VCaP (cell line): ENCODE results near the gene PCDH9.

Experiments
- H3K27ac ChIP-seq: fragments of 450-650 bp; 2 replicates; pipeline ENCODE4 v1.5.1; 2017
- TF ChIP-seq, protein P1 (sequence below): fragments of 450-650 bp; conservative IDR thresholded peaks from 2 replicates; pipeline ENCODE4 v1.5.1; 2017; ENCODE audit warnings: mild to moderate bottlenecking, moderate library complexity

Gene PCDH9

DNA sequence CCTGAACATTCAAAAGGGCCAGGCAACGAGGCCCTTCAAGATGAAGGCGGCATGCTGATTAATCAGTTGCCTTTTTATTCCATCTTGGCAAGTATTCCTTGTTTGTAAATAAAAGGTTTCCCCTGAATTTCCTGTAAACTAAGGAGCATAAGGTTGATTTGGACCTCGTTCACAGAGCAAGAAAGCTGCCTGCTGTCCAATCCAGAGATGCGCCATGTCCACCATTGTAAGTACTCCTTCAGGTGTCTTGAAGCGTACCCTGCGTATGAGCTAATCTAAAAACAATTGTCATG lies 884.7 kb downstream of the PCDH9 start:
- TF ChIP-seq, protein P1, sequence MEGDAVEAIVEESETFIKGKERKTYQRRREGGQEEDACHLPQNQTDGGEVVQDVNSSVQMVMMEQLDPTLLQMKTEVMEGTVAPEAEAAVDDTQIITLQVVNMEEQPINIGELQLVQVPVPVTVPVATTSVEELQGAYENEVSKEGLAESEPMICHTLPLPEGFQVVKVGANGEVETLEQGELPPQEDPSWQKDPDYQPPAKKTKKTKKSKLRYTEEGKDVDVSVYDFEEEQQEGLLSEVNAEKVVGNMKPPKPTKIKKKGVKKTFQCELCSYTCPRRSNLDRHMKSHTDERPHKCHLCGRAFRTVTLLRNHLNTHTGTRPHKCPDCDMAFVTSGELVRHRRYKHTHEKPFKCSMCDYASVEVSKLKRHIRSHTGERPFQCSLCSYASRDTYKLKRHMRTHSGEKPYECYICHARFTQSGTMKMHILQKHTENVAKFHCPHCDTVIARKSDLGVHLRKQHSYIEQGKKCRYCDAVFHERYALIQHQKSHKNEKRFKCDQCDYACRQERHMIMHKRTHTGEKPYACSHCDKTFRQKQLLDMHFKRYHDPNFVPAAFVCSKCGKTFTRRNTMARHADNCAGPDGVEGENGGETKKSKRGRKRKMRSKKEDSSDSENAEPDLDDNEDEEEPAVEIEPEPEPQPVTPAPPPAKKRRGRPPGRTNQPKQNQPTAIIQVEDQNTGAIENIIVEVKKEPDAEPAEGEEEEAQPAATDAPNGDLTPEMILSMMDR: no peak

DNA sequence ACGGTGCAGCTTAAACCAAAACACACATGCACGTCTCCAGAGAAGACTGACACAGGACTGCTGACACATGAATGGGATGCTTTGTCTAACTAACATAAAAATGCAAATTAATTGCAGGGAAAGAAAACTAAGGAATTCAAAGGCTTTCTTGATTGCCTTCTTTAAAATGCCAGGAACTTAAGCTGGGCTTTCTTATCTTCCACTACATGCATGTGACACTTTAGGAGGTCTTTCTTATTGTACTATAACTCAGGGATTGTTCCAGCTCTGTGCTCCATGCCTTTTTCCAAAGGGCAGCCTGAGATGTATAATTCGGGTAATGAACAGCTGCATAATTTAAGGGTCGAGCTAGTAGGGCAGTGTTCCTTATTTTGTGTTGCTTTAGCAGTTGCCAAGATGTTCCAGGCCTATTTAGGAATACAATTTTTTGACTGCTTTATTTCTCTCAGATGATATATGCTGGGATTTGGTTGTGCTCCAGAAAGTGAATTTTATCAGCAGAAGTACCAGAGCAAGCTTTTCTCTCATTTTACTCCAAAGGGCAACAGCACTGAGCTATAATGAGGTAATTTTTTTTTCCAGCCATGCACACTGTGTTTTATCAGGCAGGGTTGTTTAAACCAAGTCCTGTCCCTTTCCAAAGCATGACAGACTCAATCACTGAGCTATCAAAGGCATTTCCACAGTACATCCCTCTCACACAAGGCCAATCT lies 885.2 kb downstream of the PCDH9 start:
- TF ChIP-seq, protein P1: no peak
- no peak overlapping the region for H3K27ac ChIP-seq

More for the DNA sequence above, 884.7 kb downstream of the PCDH9 start:
- no peak overlapping the region for H3K27ac ChIP-seq

DNA sequence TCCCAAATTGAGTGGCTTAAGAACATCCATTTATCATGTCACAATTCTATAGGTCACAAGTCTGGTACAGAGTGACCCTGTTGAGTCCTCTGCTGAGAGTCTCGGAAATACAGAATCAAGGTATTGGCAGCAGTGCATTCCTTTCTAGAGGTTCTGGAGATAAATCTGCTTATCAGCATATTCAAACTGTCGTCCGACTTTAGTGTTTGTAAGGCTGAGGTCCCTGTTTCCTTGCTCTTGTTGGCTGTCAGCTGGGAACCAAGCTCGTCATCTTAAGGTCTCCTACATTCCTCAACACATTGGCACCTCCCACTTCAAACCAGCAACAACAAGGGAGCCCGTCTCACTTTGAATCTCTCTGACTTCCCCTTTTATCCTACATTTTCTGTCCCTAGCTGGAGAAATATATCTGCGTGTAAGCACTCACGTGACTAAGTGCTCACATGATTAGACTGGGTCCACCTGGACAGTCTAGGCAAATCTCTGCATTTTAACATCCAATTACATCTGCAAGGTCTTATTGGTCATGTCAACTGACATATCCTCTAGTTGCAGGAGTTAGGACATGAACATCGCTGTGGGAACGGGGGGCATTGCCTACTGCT lies 886.8 kb downstream of the PCDH9 start:
- TF ChIP-seq, protein P1: no peak
- no peak overlapping the region for H3K27ac ChIP-seq

DNA sequence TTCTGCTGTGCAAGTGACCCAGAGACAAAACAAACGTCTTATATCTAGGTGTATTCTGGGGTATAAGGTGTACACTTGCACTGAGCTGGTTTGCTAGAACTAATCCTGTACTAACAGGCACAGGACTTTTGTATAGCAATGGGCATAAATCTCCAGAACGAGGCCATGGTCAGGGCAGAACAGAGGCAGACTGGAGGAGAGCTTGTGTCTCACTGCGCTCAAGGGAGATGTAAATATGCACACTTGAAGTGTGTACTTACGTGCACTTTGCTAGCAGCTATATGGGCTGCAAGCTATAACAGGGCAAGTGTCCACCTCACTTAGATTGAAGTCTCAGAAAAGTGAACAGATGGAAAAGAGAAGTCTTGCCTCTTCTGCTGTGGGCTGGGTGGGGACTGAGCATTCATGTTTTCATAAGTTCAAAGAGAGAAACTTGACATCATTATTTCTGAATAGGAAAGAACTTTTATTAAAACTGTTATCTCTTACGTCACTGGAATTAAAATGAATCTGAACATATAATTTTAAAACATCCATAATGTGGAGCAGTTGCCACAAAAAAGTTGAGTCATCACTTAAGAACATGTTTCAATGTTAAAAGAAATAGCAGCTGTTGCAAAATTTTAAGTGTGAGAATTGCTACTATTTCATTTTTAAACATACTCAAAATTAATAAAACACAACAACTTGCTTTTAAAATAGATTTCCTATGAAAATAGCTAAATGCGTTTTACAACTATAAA lies 888.3 kb downstream of the PCDH9 start:
- TF ChIP-seq, protein P1: no peak
- H3K27ac ChIP-seq: no peak overlapping the region

DNA sequence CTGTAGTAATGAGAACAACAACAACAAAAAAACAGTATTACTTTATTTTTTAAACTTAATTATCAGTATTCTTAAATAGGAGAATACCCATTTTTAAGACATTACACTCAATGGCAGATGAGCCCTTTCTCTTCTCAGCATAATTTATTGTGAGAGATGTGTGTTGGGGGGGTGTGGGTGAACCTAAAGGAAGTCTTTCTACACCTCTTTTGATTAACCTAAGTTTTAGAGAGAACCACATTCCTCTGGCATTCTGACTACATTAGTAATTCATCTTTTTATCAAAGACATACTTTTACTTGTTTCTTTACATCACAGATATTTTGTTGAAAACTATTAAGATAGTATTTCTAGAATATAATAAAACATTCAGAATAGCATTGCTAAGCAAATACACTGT lies 890.9 kb downstream of the PCDH9 start:
- H3K27ac ChIP-seq: no peak overlapping the region
- TF ChIP-seq, protein P1: no peak

DNA sequence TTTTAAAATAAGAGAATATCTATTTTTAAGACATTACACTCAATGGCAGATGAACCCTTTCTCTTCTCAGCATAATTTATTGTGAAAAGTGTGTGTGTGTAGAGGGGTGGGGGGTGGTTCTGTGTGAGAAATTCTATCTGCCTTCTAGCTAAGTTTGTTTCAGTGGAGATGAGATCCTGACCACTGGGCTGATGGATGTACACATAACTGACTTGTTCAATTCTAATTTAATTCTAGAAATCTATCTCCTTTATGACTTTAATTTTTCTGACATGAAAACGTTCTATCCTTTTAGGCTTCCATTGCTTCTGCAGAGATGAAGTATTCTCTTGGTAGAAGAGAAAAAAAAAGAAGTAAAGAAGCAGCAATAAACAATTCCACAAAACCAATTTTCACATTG lies 891.6 kb downstream of the PCDH9 start:
- no peak overlapping the region for H3K27ac ChIP-seq
- TF ChIP-seq, protein P1: no peak

DNA sequence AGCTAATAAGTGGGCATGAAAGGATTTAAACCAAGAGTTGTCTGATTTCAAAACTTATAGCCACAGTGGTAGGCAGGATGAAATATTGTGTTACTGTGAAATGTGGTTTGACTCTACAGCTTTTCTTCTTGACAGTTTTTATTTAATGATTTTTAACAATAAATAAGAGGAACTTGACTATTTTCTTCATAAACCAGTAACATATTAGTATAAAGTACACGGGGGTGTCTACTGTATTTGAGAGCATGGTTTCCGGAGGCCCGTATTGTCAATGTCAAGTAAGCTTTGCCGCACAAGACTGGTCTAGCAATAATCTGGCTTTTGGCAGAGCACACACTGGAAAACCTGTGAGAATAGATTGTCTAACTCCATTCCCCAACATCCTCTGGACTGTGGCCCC lies 894.5 kb downstream of the PCDH9 start:
- no peak overlapping the region for H3K27ac ChIP-seq
- TF ChIP-seq, protein P1: no peak
